Measurements from ENCODE around the gene CC2D2B.
A peak's percentile ranks its signal among the peaks of the same experiment; 100 is the strongest.
"Not testable (repeated sequence)": the region's sequence is repeated elsewhere in the genome, so short reads cannot be mapped to it uniquely, and the experiment has no call there.

CC2D2B gene, protein sequence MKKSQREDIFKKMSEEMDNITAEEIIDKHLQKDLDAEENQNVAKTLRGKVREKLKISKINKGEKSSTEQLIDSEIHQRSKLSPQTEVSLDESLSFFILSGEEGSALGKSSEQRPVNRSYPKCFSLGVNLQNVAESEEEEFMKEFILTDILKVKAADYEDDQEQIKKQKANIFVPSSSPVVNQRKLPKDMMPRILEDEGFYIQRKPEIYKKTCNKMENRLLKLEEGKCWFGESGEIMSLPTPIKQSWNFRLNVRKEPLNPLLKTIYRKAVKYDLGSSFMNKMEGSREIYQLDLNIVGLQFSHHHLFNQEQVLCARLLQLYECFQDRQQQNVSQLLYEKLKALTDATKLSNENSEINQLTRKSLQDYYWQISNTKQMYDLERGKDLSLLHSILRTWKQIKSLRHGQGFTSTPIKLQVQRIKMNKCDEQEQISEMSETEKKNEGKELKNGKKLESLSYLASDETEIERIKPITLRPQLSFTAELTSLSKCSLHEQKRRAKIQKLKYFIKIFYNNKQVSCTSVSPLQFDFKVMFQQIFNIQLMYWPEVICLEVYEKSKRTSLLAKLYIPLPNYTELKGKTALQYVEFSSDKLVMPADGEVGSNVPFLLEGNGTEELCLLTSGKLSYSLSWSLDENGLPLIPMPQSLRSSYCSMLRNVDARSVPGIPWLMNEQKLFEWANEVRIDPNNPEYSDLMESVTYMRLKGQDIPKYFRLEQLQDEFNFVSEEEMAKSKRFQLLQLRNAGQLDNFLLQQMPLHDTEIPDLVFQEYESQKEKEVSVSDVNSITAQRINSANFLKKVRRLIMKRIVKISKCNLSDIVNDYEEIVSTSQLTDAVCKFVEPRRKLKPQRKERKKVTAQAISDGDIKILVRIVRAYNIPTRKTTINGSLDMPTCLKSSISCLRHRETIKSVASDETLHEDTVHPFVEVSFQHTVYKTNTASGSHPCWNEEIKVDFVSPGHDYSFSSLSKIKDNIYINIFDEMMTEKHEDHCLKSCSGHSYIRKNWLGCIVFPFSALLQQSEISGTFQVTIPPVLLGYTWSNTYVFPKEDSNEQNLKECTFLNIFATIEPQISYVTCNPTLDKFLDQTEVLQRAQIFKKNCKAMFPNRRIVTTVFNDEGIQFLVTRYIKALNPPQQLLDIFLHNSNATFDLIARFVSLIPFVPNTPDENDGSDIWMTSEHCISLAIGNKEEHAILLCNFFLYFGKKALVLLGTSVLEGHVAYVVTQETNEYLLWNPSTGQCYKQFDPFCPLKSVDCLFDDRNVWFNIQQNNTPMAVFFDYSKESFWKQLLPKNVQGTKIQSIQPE (N-terminal part only)

DNA sequence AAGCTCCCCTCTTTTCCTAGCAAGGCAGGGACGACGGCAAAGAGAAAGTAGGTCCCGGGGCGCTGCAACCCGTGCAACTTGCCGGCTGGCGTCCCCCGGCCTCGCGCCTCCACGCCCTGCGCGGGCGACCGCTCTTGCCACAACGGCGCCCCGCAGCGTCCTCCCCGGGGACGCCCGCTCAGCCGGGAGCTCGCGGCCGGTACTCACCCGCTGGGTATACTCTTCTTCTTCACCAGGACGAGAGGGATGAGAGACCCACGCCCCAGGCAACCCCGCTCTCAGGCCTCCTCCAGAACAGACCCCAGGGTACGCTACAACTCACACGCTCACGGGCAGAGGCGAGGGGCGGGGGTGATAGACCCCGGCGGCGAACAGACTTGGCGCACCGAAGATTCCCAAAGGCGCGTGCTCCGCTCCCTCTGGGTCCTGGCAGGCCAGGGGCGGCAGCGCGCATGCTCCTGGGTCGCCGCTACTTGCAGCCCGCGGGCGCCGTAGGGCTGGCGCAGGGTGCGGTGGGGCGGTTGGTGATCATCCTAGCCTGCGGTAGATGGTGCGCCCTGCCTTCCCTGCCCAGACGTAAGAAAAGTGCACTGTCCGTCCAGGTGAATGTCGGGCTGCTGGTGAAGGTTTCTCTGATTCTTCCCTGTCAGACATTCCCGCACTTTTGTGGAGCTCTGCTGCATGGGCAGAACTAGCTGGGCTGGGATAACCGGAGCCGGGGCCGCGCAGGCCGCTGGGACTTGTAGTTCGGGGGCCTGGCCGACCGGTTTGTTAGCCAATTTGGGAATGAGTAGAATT is at the start of gene CC2D2B:
CC2D2B (plus strand) TSS at position 520 of the 798 bp plus-strand sequence. CDS start 3,349 bp downstream, outside the sequence.
- DNase-seq: peak; percentile 47

DNA sequence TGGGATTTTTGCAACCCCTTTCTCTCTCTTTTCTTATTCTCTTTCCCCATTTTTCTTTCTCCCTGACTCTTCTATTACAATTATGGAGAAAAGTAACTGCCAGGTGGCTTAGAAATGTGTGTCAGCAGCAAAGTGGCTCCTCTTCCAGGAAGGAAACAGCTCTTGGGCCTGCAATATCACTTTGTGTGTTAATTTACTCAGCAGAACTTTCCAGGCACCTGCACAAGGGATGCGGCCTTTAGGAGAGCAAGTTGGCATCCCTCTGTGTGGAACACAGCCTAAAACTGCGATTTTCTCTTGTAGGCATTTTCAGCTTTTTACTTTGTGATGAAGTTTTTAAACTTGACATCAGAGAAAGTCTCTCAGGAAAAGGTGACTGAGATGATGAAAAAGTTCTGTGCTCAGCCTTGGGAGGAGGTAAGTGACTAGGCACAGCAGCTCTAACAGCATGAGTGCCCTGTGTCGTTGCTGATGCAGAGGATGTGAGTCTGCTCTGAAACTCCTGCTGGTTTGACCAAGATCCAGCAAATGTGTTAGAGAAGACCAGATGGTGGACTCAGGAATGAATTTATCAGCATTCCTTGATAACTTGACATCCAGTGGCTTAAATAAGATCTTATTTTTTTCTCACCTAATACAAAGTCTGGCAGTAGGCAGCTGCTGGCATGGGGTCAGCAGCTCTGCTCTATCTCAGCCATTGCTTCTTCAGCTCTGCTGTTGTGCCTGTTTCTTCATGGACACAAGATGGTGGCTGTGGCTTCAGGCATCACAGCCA is 47.4 kb upstream of the CC2D2B start:
- DNase-seq: no peak

GRCh38 chr10:95861386-95861785 is 46.4 kb upstream of the CC2D2B start:
- no peak for DNase-seq

DNA sequence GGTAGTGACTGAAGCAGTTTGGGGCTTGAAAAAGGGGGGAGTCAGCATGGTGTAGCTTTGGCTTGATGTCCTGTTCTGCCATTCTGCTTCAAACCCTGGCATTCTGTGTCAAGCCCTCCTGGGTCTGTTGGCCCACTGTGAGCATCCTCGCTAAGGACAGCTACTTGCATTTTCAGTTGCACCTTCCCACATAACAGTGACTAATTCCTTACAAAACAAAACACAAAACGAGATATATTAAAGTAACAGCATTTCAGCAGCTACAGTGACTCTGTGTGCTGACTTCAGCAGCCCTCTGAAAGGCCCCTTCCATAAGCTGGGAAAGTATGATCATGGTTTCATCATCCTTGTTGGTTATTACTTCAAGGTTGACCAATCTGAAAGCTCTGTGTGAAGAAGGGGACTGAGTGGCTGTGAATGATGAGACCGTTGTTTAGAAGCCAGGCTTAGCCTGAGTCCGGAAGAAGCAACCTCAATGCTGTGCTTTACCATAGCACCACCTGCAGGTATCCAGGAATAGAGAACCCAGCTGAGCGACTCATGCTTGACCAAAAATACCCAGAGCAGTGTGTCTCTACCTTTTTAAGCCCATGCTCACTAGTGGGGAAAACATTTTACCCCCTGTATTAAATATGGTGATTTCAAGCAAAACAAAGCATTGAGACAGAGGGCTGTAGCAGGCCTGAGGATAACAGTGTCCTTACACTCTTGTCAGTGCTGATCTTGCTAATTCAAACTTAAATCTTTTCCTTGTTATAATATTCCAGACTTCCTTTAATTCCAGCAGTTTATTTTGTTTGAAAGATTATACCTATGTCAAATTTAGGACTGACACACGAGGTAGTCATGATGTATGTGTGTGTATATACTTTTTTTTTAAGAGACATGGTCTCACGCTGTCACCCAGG is 42.6 kb upstream of the CC2D2B start:
- DNase-seq: peak; percentile 26

- no peak for DNase-seq
Observed at GRCh38 chr10:95865814-95866466, 41.8 kb upstream of the CC2D2B start.

DNA sequence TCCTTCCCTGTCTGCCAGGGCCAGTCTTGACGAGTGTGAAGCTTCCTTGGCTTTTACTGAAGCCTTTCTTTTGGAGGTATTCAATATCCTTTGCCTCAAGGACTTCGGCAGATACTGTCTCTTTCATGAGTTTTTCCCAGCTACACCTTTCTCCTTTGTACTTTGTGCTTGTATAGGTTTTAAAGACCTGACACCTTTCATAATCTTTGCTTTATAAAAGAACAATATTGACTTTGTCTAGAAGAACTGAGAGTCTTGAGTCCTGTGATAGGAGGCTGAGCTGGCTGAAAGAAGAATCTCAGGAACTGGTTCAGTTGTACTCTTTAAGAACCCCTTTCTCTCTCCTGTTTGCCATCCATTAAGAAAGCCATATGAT is 41.3 kb upstream of the CC2D2B start:
- DNase-seq: no peak

- no peak for DNase-seq
Observed at GRCh38 chr10:95867866-95868265, 39.9 kb upstream of the CC2D2B start.

DNA sequence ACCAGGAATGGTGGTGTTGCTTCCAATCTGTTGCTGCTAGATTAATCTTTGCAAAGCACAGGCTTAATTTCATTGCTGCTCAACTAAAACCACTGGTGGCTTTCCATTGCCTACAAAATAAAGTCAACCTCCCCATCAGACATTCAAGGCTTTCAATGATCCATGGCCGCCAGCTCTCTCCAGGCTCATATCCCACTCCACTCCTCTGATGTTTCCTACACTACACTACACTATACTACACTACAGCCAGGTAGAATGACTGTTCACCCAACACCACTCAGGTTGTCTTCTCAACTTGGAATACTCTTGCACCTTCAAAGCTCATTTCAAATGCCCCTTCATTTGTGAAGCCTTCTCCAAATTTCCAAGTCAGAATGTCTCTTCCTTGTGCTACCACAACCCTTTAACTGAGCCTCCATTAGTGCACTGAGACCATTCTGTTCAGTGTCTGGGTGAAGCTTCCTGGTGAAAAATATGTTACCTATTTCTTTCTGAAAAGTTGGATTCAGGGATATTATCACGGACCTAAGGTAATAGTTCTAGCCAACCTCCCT is 35.5 kb upstream of the CC2D2B start:
- no peak for DNase-seq

- no peak for DNase-seq
Observed at GRCh38 chr10:95873139-95873538, 34.6 kb upstream of the CC2D2B start.

- DNase-seq: no peak
Observed at GRCh38 chr10:95873651-95874050, 34.1 kb upstream of the CC2D2B start.

- not testable (repeated sequence) for DNase-seq
Observed at GRCh38 chr10:95874783-95875182, 33.0 kb upstream of the CC2D2B start.

DNA sequence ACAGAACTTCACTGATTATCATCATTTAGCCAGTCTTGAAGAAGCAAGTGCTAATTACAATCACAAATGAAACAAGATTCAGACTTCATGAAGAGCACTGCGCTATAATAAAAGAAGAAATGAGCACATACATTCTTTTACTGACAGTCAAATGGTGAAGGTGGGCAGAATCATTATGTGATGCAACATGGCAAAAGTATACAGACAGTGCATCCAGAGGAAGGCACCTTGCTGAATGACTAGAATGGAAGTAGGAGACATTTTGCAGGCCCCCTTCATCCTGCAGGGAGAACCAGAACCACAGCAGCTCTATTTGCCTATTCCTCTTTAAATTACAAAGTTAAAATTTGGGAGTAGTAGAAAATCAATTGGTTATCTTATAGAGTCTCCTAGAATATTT is 31.0 kb upstream of the CC2D2B start:
- DNase-seq: no peak

DNA sequence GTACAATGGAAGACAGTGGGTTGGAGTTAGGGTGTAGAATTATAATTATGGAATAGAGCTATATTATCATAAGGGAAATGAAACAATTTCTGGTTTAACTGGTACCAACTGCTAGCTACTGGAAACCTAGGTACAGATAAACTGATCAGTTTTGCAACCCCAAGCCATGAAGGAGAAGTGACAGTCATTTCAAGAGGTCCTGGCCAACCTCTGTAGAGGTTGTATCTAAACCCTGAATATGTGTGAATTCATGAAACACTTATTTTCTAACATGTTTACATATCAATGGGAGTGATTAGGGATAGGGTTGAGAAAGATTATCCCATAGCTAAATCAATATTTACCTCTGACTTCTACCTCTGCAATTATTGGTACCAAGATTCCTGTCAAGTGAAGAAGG is 29.9 kb upstream of the CC2D2B start:
- DNase-seq: no peak

GRCh38 chr10:95880704-95881103 is 27.1 kb upstream of the CC2D2B start:
- DNase-seq: no peak

- no peak for DNase-seq
Observed at GRCh38 chr10:95881316-95881715, 26.5 kb upstream of the CC2D2B start.

- DNase-seq: no peak
Observed at GRCh38 chr10:95889830-95890229, 17.9 kb upstream of the CC2D2B start.

DNA sequence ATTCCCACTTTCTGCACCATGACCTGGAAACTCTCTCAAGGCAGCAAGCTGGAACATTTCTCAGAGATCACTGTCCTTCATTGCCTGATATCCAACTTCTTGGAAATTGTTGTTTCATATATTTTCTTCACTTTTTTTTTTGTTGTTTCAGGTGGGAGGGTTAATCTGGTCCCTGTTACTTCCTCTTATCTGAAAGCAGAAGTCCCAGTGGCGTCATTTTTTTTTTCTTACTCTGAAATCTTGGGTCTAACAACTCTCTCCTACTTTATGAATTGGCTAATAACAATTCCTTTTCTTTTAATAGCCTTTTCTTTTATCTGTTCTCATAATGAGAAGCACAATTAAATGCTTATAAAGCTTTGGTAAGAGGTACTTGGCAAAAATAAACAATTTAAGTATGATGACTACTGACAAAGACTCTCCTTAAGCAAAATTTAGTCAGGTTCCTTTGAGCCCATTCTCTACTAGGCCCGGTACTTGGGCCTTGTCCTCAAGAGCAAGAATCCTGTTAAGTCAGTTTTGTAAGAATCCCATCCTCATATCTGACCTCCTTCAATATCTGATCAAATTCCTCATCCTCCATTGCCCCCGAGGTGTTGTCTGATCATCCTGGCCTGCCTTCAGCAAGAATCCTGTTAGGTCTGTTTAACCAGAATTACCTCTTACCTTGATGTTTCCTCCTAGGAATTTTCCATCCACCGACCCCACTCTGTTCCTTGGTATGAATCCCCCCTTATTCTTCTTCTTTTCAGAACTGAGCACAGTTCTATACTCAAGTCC is 11.5 kb upstream of the CC2D2B start:
- no peak for DNase-seq

DNA sequence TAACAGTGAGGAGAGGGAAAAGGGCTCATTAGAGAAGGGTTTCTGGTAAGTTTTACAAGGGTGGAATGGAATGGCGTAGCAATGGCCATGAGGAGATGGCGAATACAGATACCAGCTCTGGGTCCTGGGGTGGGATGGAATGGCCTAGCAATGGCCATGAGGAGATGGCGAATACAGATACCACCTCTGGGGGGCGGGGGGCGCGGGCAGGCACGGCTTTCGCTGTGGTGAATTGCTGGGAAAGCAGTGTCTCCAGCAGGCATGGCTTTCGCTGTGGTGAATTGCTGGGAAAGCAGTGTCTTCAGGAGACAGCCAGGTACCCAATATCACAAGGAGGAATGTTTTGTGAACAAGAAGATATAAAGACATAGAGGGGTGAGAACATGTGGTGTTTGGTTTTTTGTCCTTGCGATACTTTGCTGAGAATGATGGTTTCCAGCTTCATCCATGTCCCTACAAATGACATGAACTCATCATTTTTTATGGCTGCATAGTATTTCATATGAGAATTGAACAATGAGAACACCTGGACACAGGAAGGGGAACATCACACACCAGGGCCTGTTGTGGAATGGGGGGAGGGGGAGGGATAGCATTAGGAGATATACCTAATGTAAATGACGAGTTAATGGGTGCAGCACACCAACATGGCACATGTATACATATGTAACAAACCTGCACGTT is 1.7 kb upstream of the CC2D2B start:
- not testable (repeated sequence) for DNase-seq
